Skeletal muscle tissue (tissue), 4 donors: ENCODE data around the gene SPATA33. TPM values are rescaled to one million over a fixed set of nuclear protein-coding genes. Genes with fewer than 3 reads are reported as not detected.

ENCODE experiments used
- H3K27ac ChIP-seq: one replicate; pipeline ENCODE4 v1.7.0; 2013; ENCODE audit warnings: mild to moderate bottlenecking, low read depth, low read length, inconsistent platforms
- H3K27me3 ChIP-seq, 3 donors: one replicate each; pipeline ENCODE4 v1.7.0; 2013; ENCODE audit warnings: low read length in 3 of 3; ENCODE audit not compliant: control insufficient read depth in 3 of 3, insufficient read depth in 3 of 3
- H3K36me3 ChIP-seq, 3 donors: one replicate each; pipeline ENCODE4 v1.7.0; 2013; ENCODE audit warnings: low read length in 3 of 3; ENCODE audit not compliant: control insufficient read depth in 3 of 3, insufficient read depth in 3 of 3
- H3K4me1 ChIP-seq, 3 donors: one replicate each; pipeline ENCODE4 v1.7.0; 2013; ENCODE audit warnings: low read length in 3 of 3, mild to moderate bottlenecking in 3 of 3; ENCODE audit not compliant: control insufficient read depth in 3 of 3, insufficient read depth in 3 of 3
- H3K4me3 ChIP-seq, 3 donors: one replicate each; pipeline ENCODE4 v1.7.0; 2013; ENCODE audit warnings: low read length in 3 of 3
- H3K9ac ChIP-seq, 3 donors: one replicate each; pipeline ENCODE4 v1.7.0; 2013; ENCODE audit warnings: low read length in 3 of 3, mild to moderate bottlenecking in 3 of 3, moderate library complexity in 2 of 3, low read depth in 1 of 3
- H3K9me3 ChIP-seq, 3 donors: one replicate each; pipeline ENCODE4 v1.7.0; 2013; ENCODE audit warnings: low read length in 3 of 3; ENCODE audit not compliant: control insufficient read depth in 3 of 3
- total RNA-seq: library from RNA; depleted of rRNA; stranded (reverse); fragments of >200 nt; gene quantifications from one replicate; pipeline ENCODE4 v1.2.3, GENCODE V29; 2014
- donor health status: Osteomylitis.

Gene SPATA33
- total RNA-seq, 1 donor from 2014 or later: 2.1 TPM

GRCh38 chr16:89716916-89717687 lies 59.5 kb downstream of the SPATA33 start:
- Histone ChIP-seq H3K9ac (no peak overlapping the region), H3K9me3 (no peaks in the 10 kb centered on the region), H3K4me1 (peaks cover 8 to 13% (median 10%) of the 10 kb centered on the region in 3 donors), H3K27ac (no peak overlapping the region), H3K4me3 (no peak overlapping the region), H3K36me3 (peaks cover 0 to 4% (median 0%) of the 10 kb centered on the region in 3 donors), H3K27me3 (peaks cover 0 to 2% (median 0%) of the 10 kb centered on the region in 3 donors)

GRCh38 chr16:89717688-89718505 lies 60.3 kb downstream of the SPATA33 start:
- H3K9ac ChIP-seq: no peak overlapping the region
- peaks cover 3 to 9% (median 5%) of the 10 kb centered on the region in 3 donors for H3K36me3 ChIP-seq
- no peaks in the 10 kb centered on the region for H3K9me3 ChIP-seq
- no peak overlapping the region for H3K4me3 ChIP-seq
- H3K27ac ChIP-seq: no peak overlapping the region
- no peaks in the 10 kb centered on the region for H3K27me3 ChIP-seq
- peaks cover 16 to 20% (median 17%) of the 10 kb centered on the region in 3 donors for H3K4me1 ChIP-seq

Other genes with a start within 250 kb of the SPATA33 start
- 21.4 TPM for gene ANKRD11, start 167.3 kb upstream of the SPATA33 start, total RNA-seq
- gene SPG7, start 149.4 kb upstream of the SPATA33 start, total RNA-seq: 83.0 TPM
- 2,337 TPM for gene RPL13, start 97.2 kb upstream of the SPATA33 start, total RNA-seq
- not detected for gene CPNE7, start 82.1 kb upstream of the SPATA33 start, total RNA-seq
- gene DPEP1, start 44.2 kb upstream of the SPATA33 start, total RNA-seq: not detected
- gene CHMP1A, start 128 bp upstream of the SPATA33 start, total RNA-seq: 40.2 TPM
- 17.7 TPM for gene CDK10, start 28.9 kb downstream of the SPATA33 start, total RNA-seq
- gene SPATA2L, start 43.9 kb downstream of the SPATA33 start, total RNA-seq: 6.8 TPM
- 3.1 TPM for gene VPS9D1, start 63.1 kb downstream of the SPATA33 start, total RNA-seq
- 15.1 TPM for gene ZNF276, start 63.7 kb downstream of the SPATA33 start, total RNA-seq
- 9.9 TPM for gene FANCA, start 158.8 kb downstream of the SPATA33 start, total RNA-seq
- gene SPIRE2, start 170.6 kb downstream of the SPATA33 start, total RNA-seq: 2.1 TPM
- 121 TPM for gene TCF25, start 215.8 kb downstream of the SPATA33 start, total RNA-seq